ENCODE results near the gene LSM4.

LSM4 gene

GRCh38 chr19:18266771-18267686 lies 55.8 kb downstream of the LSM4 start:
- TF ChIP-seq POLR2AphosphoS5 (IDR thresholded peaks at IDR 0.05; ENCODE audit: low read depth, low read length): no peak
- TF ChIP-seq POLR2A (IDR thresholded peaks at IDR 0.05; ENCODE audit: low read depth, low read length): no peak
- TF ChIP-seq TAF1 (IDR thresholded peaks at IDR 0.05; ENCODE audit: borderline replicate concordance, low read depth, low read length): no peak
- FAIRE-seq: no peak

GRCh38 chr19:18265582-18265981 lies 57.3 kb downstream of the LSM4 start:
- DNase-seq (ENCODE audit: insufficient read length) (no peak), FAIRE-seq (no peak)
- no peak for TF ChIP-seq POLR2A (IDR thresholded peaks at IDR 0.05; ENCODE audit: low read depth, low read length)
- TF ChIP-seq POLR2AphosphoS5 (IDR thresholded peaks at IDR 0.05; ENCODE audit: low read depth, low read length): no peak
- TF ChIP-seq TAF1 (IDR thresholded peaks at IDR 0.05; ENCODE audit: borderline replicate concordance, low read depth, low read length): no peak

More at GRCh38 chr19:18266771-18267686, 55.8 kb downstream of the LSM4 start:
- no peak for DNase-seq (ENCODE audit: insufficient read length)

GRCh38 chr19:18264971-18265540 lies 57.8 kb downstream of the LSM4 start:
- FAIRE-seq (no peak), DNase-seq (ENCODE audit: insufficient read length) (no peak)
- no peak for TF ChIP-seq TAF1 (IDR thresholded peaks at IDR 0.05; ENCODE audit: borderline replicate concordance, low read depth, low read length)
- TF ChIP-seq POLR2A (IDR thresholded peaks at IDR 0.05; ENCODE audit: low read depth, low read length): no peak
- no peak for TF ChIP-seq POLR2AphosphoS5 (IDR thresholded peaks at IDR 0.05; ENCODE audit: low read depth, low read length)

- no peak for FAIRE-seq
Observed at GRCh38 chr19:18264137-18264854, 58.6 kb downstream of the LSM4 start.

GRCh38 chr19:18263324-18264136 lies 59.3 kb downstream of the LSM4 start:
- DNase-seq (ENCODE audit: insufficient read length): no peak
- no peak for FAIRE-seq
- TF ChIP-seq POLR2A (IDR thresholded peaks at IDR 0.05; ENCODE audit: low read depth, low read length) (no peak), TAF1 (IDR thresholded peaks at IDR 0.05; ENCODE audit: borderline replicate concordance, low read depth, low read length) (no peak), POLR2AphosphoS5 (IDR thresholded peaks at IDR 0.05; ENCODE audit: low read depth, low read length) (no peak)

More at GRCh38 chr19:18264137-18264854, 58.6 kb downstream of the LSM4 start:
- DNase-seq (ENCODE audit: insufficient read length): no peak
- TF ChIP-seq POLR2AphosphoS5 (IDR thresholded peaks at IDR 0.05; ENCODE audit: low read depth, low read length) (no peak), POLR2A (IDR thresholded peaks at IDR 0.05; ENCODE audit: low read depth, low read length) (no peak), TAF1 (IDR thresholded peaks at IDR 0.05; ENCODE audit: borderline replicate concordance, low read depth, low read length) (no peak)

GRCh38 chr19:18262917-18263316 lies 60.0 kb downstream of the LSM4 start:
- no peak for FAIRE-seq
- no peak for TF ChIP-seq TAF1 (IDR thresholded peaks at IDR 0.05; ENCODE audit: borderline replicate concordance, low read depth, low read length)
- TF ChIP-seq POLR2AphosphoS5 (IDR thresholded peaks at IDR 0.05; ENCODE audit: low read depth, low read length): no peak
- no peak for TF ChIP-seq POLR2A (IDR thresholded peaks at IDR 0.05; ENCODE audit: low read depth, low read length)
- no peak for DNase-seq (ENCODE audit: insufficient read length)

- DNase-seq (ENCODE audit: insufficient read length): no peak
Observed at GRCh38 chr19:18262144-18262543, 60.7 kb downstream of the LSM4 start.

GRCh38 chr19:18261474-18261873 lies 61.4 kb downstream of the LSM4 start:
- FAIRE-seq (no peak), DNase-seq (ENCODE audit: insufficient read length) (no peak)
- TF ChIP-seq TAF1 (IDR thresholded peaks at IDR 0.05; ENCODE audit: borderline replicate concordance, low read depth, low read length): no peak
- TF ChIP-seq POLR2AphosphoS5 (IDR thresholded peaks at IDR 0.05; ENCODE audit: low read depth, low read length): no peak
- TF ChIP-seq POLR2A (IDR thresholded peaks at IDR 0.05; ENCODE audit: low read depth, low read length): no peak

More at GRCh38 chr19:18262144-18262543, 60.7 kb downstream of the LSM4 start:
- TF ChIP-seq POLR2A (IDR thresholded peaks at IDR 0.05; ENCODE audit: low read depth, low read length): no peak
- no peak for TF ChIP-seq POLR2AphosphoS5 (IDR thresholded peaks at IDR 0.05; ENCODE audit: low read depth, low read length)
- no peak for TF ChIP-seq TAF1 (IDR thresholded peaks at IDR 0.05; ENCODE audit: borderline replicate concordance, low read depth, low read length)
- no peak for FAIRE-seq

GRCh38 chr19:18259893-18260292 lies 63.0 kb downstream of the LSM4 start:
- FAIRE-seq (no peak), DNase-seq (ENCODE audit: insufficient read length) (no peak)
- no peak for TF ChIP-seq POLR2A (IDR thresholded peaks at IDR 0.05; ENCODE audit: low read depth, low read length)

- FAIRE-seq (no peak), DNase-seq (ENCODE audit: insufficient read length) (no peak)
- TF ChIP-seq POLR2AphosphoS5 (IDR thresholded peaks at IDR 0.05; ENCODE audit: low read depth, low read length): no peak
- TF ChIP-seq POLR2A (IDR thresholded peaks at IDR 0.05; ENCODE audit: low read depth, low read length): no peak
- no peak for TF ChIP-seq TAF1 (IDR thresholded peaks at IDR 0.05; ENCODE audit: borderline replicate concordance, low read depth, low read length)
Observed at GRCh38 chr19:18257503-18258470, 65.1 kb downstream of the LSM4 start.

All from GM12892 (cell line).